Measurements from ENCODE around the gene CYB5RL. TPM values are rescaled to one million over a fixed set of nuclear protein-coding genes. Genes with fewer than 3 reads are reported as not detected.

The CYB5RL gene
- total and polyA plus RNA-seq, 2 of the 8 experiments (the other 6 are each of a cell fraction or from before 2014, with no cell fraction given): 13.2 to 14.1 TPM

GRCh38 chr1:54248966-54249365 is 49.1 kb upstream of the CYB5RL start (continued):
- no peak for TF ChIP-seq ZNF274 (IDR thresholded peaks at IDR 0.05; ENCODE audit: borderline replicate concordance, extremely low read depth, low read length)
- TF ChIP-seq CTCF (IDR thresholded peaks at IDR 0.05; ENCODE audit: control extremely low read depth in 1 of 3, insufficient read depth in 1 of 3, low read depth in 1 of 3, low read length in 3 of 3): no peak
- TF ChIP-seq SAP30 (IDR thresholded peaks at IDR 0.05; ENCODE audit: insufficient read depth, insufficient replicate concordance, low read length): no peak
- no peak for TF ChIP-seq JUN (IDR thresholded peaks at IDR 0.05; ENCODE audit: low read depth, low read length)
- no peak for TF ChIP-seq POLR2A (IDR thresholded peaks at IDR 0.05; ENCODE audit: control extremely low read depth in 1 of 2, low read depth in 2 of 2, low read length in 2 of 2)
- no peak for TF ChIP-seq SIX5 (IDR thresholded peaks at IDR 0.05; ENCODE audit: low read depth, low read length)
- no peak for TF ChIP-seq KDM4A (IDR thresholded peaks at IDR 0.05; ENCODE audit: low read depth, low read length, severe bottlenecking)
- no peak for TF ChIP-seq SP1 (IDR thresholded peaks at IDR 0.05; ENCODE audit: low read depth, low read length)

Data from H1 (cell line).